ENCODE measurements around the gene IBTK.

GRCh38 chr6:82182756-82183155, 64.8 kb downstream of the IBTK start:
- TF ChIP-seq CTCF (IDR thresholded peaks at IDR 0.05; ENCODE audit: low read depth, low read length, missing input control) (no peak), GABPA (IDR thresholded peaks at IDR 0.05 in 1 of 2, conservative IDR thresholded peaks at IDR 0.05 in 1 of 2) (no peak), EGR1 (IDR thresholded peaks at IDR 0.05; ENCODE audit: low read depth in 2 of 2) (no peak), REST (IDR thresholded peaks at IDR 0.05) (no peak), TAF1 (conservative IDR thresholded peaks at IDR 0.05) (no peak), ZBTB33 (IDR thresholded peaks at IDR 0.05) (no peak), FOXA2 (IDR thresholded peaks at IDR 0.05) (no peak), RAD21 (IDR thresholded peaks at IDR 0.05) (no peak), YY1 (IDR thresholded peaks at IDR 0.05) (no peak), FOXA1 (IDR thresholded peaks at IDR 0.05) (no peak), ATF3 (IDR thresholded peaks at IDR 0.05) (no peak)

Measured in liver (tissue), 3 donors.